Epithelial cell of prostate (primary cell): ENCODE measurements around the gene OR10K1.

ENCODE experiments used
- DNase-seq: peaks from one replicate; pipeline ENCODE4 v3.0.0-alpha.2; 2011; ENCODE audit warnings: low read depth, low spot score
- H3K27ac ChIP-seq: fragments of 450-650 bp; 2 replicates; pipeline ENCODE4 v1.5.1; 2017; ENCODE audit warnings: mild to moderate bottlenecking

Gene OR10K1

GRCh38 chr1:158516966-158517365 lies 55.3 kb downstream of the OR10K1 start:
- no peak for DNase-seq
- H3K27ac ChIP-seq = no peak overlapping the region
